Skin of body (tissue), 2 donors: ENCODE results near the gene LAMB4. TPM values are rescaled to one million over a fixed set of nuclear protein-coding genes. Genes with fewer than 3 reads are reported as not detected.
A peak's percentile ranks its signal among the peaks of the same experiment; 100 is the strongest.

Source experiments
- DNase-seq: peaks from one replicate; lab custom pipeline; 2025; lab: John Stamatoyannopoulos, UW
- total RNA-seq: library from RNA; depleted of rRNA; stranded (reverse); fragments of >200 nt; gene quantifications from one replicate; pipeline ENCODE4 v1.2.3, GENCODE V29; 2014

LAMB4 gene
- total RNA-seq, 1 donor from 2014 or later: 14.4 TPM

DNA sequence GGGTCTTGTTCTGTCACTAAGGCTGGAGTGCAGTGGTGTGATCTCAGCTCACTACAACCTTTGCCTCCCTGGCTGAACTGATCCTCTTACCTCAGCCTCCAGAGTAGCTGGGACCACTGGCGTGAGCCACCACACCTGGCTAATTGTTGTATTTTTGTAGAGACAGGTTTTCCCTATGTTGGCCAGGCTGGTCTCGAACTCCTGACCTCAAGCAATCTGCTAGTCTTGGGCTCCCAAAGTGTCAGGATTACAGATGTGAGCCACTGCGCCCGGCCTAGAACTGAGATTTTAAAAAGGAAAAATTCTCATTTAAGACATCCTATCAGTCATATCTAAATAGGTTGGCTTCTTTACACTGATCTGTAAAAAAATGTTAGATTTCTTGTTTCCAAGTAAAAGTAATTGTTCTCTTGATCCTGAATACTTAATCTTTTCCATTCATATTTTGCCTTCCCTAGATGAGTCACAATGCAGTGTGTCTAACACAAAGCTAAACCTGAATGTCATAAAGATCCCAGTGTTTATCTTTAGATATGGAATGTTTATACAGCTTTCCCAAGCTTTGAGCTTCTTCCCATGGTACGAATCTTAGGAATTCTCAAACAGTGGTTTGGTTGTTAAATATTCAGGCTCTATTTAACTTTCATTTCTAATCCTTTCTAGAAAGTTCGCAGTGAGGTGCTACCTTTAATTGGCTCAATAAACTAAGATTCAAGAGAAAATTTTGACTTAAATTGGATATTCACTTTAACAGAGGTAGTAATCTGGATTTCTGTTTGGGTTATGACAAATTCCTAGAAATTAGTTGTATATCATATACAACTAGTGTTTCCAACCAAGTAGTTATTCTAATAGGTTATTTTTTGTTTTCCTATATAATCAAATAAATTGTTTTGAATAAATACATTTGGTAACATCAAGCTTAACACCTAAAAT lies 115.1 kb downstream of the LAMB4 start:
- no peak for DNase-seq

DNA sequence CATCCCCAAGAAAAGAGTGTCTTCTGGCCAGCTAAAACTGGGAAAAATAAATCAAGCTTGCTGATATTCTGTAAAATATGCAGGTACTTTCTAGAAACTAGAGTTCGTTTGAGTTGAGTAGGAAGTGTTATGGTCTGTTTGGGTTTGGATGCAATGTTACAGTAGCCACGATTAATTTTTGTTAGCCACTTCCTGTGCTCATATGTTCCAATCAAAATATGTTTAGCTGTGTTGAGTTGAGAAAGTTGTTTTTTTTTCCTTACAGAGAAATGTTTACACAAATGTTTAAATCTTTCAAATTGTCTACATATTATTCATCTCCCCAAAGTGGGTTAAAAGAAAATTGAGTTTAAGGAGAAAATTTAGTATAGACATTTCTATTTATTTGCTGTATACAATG lies 115.9 kb downstream of the LAMB4 start:
- DNase-seq: no peak

DNA sequence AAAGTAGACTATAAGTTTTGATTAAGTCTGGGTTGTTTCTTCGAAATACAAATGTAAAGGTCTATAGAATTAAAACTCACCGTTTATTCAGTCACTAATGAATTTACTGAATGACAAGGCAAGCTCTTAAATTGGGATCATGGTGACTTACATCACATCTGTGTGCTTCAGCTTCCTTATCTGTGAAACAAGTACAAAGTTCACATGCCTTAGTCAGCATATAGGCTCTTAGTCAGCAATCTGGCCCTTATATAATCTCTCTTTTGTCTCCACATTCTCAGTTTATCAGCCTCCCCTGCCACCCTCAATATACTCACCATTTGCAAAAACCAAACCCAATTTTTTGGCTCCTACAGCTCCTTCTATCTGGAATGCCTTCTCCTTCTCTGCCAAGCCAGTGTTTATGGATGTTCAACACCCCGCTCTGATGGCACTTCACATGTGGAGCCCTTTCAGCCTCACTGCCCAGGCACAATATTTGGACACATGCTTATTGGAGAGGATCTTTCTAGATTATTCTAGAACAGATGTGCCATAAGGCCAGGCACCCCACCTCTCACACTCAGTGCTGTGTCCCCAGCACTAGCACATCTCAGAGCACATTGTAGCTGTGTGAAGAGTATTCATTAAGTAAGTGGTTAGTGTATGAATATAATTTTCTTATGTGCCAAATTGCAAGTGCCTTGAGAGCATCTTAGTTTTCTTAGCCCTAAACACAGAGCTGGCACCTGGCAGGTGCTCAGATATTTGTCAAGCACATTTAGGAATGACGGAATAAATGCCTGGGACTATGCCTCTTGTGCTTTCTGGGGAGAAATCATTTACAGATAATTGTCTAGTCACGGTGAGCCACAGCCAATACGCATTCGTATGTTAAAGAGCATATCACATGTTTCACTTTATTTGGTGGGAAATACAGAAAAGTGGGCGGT lies 117.4 kb downstream of the LAMB4 start:
- no peak for DNase-seq

DNA sequence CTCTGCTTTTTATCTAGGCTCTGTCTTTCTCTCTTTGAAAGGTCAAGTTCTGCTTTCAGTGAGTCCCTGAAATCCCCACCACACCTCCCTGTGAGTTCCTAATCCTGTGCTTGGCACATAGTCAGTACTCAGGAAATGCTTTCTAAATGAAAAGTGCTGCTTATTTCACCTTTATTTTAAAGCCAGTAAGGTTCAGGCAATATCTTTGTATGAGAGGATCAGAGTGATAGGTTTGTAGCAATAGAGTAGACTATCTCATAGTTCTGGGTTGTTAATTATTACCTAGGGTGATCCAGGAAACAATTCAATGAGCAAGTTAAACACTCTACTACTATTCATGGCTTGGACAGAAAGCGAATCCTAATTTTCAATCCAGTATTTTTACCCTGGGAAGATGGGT lies 119.8 kb downstream of the LAMB4 start:
- DNase-seq: no peak

DNA sequence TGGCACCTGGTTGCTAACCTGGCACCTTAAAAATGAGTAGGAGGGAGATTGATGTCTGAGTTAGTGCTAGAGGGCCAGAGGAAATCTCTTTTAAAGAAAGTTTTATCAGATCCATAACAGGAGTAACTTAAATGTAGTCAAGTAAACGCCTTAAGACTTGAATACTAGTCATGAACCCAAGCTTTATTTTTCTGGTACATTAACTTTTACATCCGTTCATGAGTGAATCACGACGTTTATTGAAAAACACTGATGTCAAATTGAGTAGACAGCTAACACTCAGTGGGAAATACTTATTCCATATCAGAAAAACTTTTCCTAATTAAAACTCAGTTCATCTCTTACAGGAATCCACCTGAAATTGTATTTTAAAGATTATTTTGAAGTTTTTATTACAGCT lies 120.3 kb downstream of the LAMB4 start:
- DNase-seq: no peak

DNA sequence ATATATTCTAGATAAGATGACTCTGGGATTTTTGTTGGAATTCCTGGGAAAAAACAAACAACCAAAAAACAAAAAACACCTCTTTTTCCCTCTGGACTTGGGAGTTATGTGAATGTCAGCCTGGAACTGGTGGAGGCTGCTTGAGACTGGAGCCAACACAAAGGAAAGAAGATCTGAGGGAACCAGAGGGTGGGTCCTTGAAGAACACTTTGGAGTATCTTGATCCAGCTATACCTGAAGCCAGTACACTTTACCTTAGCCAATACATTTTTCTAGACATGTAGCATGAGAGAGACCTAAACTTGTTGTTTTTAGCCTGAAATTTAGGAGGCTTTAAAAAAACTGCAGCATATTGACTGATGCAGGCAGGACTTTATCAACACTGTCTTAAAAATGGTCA lies 121.3 kb downstream of the LAMB4 start:
- DNase-seq: no peak

DNA sequence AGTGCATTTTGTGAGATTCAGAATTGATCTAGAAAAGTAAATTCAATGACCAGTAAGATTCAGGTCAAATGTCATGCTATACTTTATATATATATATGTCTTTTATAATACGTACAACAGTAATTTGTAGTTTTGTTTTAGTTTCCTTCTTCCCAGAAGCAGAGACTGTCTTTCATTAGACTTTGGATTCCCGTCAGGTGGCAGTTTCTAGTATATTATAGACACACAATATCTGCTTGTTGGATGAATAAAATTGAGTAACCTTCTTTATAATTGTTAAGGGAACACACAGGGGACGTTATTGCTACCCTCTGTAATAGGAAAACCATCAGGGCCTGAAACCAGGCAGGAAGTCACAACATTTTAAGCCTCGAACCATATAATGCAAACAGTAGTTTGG lies 121.9 kb downstream of the LAMB4 start:
- DNase-seq: no peak

DNA sequence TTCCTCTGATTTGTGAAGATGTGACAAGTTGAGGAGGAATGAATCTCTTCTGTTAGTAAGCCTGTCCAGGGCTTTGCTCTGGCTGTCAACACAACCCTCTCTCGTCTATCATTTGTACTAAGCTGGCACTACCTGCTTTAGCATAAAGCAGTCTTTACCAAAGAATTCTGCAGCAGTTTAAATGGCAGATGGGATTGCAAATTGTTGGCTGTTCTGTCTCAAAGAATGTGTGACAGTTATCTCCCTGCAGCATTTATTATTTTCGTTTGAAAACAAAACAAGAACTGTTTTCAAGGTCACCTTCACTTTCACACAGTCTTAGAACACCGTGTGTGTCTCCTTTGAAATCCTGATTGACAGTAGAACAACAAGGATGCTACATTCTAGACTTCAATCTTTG lies 122.4 kb downstream of the LAMB4 start:
- no peak for DNase-seq

DNA sequence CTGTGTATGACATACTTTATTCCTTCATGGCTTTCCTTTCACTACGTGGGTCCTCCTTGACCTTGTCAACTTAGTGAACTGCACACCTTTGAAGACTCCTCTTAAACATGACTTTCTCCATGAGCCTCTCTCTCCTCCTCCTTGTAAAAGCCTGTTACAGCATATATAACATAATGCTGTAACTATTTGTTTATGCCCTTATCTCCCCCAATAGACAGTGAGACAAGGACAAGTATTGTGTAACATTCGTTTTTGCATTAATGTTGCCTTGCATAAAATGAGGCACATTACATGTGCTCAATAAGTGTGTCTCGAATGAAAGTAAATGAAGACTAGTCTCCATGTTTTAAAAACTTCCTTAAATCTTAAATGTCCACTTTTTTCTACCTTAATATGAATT lies 122.9 kb downstream of the LAMB4 start:
- no peak for DNase-seq

DNA sequence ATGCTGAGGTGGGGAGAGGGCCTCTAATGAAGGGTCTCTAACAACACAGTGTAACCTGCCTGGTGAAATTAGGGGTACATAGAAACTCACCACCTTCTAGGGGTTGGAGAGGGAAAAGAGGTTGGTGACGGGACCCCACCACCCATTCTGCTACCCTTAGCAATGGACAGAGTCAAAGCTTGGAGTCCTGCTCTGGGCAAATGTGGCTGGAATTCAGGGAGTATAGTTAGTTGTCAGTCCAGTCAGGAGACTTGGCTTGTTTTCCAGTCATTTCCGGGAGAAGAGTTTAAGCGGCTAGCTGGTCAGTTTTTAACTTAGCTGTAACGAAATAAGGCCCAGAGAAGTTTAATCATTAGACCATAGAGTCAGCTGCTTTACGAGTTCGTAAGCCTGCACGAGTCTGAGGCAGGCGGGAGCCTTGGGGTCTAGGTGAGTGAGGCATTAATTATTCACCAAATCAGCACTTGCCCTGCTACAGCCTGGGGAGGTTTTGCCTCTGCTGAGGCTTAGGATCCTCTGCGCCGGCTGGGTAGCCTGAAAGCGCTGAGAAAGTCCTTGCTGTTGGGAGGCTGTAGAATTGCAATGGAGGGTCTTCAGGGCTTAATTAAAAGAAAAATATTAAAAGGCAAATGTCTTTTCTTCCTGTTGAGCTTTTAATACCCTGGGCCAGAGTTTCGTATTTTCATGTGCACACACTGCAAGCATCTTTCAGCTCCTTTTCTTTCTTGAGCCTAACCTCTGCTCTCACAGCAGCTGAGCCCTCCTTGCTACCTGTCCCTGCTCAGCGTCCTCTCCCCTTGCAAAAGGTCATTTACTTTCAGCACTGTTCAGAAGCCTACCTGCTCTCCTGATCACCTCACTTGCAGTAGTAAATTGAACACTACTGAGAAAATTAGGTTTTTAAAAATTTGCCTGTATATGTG lies 125.7 kb downstream of the LAMB4 start:
- peak; percentile 36 for DNase-seq

DNA sequence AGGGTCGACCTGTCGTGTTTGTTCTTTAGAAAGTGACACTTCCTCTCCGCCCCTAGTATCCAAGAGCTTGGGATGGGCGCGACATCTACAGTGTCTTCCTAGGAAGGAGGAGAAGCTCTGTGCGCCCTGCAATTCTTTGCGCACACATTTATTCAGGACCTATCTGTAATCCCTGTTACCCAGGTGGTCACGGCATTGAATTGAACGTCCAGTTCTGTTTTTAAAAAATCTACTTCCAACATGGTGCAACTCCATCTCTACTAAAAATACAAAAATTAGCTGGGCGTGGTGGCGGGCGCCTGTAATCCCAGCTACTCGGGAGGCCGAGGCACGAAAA lies 126.6 kb downstream of the LAMB4 start:
- peak; percentile 48 for DNase-seq

DNA sequence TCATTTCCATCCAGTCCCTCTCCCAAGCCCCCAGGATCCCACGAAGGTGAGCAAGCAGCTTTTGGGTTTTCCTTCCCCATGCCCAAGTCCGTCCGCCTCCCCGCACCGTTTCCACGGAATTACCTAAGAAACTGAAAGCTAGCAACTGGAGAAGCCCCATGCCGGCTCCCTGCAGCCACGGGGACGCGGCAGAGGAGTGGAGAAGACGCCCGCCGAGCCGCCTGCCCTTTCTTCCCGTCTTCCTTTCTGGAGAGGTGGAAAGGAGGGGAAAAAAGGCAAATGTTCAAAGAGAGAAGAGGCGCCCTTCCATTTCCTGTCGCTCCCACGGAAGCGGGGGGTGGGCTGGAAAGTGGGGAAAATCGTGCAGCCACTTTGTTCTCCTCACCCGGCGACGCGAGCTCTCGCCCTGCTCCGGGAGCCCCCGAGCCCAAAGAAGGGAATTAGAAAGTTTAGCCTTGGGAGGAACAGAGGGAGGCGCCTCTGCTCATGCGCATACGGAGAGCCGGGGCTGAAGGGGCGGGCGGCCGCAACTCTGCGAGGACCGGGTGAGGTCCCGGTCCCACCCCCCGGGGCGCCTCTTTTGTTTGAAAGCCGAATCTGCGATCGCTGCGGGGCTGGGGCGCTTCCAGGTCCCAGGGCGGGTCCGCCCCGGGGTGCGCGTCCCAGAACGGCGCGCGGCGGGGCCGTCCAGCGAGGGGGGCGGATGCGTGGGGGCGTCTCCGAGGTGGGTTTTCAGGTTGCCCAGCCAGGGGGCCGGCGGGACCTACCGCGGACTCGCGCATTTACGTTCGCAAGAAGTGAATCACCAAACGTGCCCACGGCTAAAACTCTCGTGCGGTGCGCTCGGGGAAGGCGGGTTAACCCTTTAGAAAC lies 127.2 kb downstream of the LAMB4 start, which contains the start of gene LAMB1:
Gene LAMB1 (minus strand): TSS at position 436 of the 873 bp plus-strand sequence. CDS start 276 bp downstream, at position 160.
- DNase-seq: peak; percentile 69

DNA sequence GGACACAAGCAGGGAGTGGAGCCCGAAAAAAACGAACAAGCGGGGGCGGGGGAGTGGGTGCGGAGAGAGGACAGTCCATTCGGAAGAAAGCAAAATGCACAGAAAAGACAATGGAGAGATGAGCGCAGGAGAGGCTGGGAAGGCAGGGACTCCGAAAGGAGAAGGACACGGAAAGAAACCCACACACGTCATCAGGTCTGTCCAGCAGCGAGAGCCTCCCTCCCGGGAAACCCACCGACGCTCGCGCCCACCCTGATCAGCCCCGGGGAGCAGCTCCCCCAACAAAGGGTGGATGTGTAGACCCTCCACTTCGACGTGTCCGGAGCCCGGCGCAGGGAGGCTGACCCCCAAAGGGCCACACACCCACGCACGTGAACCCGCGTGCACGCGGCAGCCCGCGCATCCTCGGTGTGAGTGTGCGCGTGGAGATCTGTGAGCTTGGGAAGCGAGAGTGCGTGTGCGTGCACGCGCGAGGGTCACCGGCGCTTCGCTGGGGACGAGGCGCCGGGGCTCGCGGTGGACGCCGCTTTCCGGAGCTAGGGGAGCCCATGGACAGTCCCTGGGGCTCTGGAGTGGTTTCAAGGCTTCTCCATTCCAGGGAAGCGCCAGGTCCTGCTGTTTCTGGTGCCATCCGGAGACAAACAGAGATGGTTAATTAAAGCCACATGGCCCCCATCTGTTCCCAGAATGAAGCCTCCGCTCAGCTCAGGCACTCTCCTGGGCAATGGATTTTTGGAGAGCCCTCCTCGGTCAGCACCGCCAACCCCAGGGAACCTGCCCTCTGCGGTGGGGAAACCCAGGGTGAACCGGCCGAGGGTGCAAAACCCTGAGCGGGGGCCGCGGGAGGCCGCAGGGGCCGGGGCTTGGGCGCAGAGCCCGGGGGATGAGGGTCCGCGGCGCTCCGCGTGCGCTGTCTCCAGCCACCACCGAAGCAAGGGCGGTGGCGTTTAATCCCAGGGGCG lies 128.1 kb downstream of the LAMB4 start:
- DNase-seq: peak; percentile 60

DNA sequence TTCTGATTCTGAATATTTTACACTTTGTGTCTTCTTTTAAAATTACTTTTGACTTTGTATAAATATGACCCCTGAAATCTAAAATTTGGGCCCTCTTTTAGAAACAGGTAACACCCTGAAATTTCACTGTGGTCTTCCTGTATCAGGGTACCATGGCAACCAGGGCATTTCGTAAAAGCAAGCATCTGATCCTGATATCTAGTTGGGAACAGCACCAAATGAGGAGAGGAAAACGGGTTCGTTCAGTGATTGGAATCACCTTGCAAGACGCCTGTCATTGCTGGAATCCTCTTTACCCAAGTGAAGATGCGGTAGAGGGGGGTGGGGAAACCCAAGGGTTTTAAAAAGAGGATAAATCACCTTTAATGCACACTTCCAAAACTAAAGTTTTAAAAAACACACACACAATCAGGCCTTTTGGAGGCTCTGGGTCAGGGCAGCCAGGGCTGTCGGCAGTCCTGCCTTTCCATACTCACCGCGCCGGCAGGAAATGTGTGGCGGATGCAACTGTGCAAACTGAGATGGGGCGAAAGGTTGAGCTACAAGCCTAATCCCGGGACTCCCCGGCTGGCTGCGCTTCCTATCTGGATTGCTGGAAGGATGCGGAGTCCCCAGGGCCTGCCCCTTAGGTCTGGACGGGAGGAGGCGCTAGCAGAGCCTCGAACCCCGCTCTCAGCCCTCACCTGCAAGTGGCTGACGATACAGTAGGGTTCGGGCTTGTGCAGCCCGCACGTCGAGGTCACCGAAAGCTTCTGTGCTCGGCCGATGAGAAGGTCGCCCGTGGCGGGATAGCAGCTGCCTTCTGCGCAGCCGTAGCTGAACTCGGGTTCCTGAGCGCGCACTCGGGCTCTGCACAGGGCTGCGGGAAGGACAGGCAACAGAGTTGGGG lies 129.0 kb downstream of the LAMB4 start:
- peak; percentile 32 for DNase-seq

DNA sequence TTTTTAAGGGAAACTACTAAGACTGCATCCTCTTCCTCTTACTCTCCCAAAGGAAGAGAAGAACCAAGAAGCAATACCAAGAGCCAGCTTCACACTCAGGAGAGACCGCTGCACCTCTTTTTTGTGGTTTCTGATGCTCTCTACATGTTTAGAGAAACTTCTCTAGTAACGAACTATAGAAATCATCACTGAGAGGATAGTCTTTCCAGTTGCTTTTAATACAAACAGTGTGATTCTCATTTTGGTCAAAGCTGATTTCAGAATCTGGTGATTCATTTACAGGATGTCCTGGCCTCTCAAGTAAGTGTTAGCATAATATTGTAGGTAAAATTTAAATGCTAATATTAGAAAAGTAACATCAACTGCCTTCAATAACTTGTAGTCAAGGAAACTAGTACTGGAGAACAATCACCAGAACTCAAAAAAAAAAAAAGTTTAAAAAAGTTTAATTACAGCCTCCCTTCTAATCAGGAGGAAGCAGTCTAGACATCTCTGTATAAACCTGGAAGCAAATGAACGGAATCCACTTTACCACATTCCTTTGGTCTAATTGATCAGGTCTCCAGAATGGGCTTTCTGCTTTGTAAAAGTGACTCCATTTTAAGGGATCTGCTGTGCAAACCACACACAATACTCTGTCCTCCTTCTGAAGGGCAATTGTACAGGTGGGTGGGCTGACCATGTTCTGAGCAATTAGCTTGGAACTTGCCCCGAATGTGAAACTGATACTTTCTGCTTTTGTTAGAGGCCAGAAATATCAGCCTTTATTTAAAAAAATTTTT lies 130.2 kb downstream of the LAMB4 start:
- DNase-seq: no peak

DNA sequence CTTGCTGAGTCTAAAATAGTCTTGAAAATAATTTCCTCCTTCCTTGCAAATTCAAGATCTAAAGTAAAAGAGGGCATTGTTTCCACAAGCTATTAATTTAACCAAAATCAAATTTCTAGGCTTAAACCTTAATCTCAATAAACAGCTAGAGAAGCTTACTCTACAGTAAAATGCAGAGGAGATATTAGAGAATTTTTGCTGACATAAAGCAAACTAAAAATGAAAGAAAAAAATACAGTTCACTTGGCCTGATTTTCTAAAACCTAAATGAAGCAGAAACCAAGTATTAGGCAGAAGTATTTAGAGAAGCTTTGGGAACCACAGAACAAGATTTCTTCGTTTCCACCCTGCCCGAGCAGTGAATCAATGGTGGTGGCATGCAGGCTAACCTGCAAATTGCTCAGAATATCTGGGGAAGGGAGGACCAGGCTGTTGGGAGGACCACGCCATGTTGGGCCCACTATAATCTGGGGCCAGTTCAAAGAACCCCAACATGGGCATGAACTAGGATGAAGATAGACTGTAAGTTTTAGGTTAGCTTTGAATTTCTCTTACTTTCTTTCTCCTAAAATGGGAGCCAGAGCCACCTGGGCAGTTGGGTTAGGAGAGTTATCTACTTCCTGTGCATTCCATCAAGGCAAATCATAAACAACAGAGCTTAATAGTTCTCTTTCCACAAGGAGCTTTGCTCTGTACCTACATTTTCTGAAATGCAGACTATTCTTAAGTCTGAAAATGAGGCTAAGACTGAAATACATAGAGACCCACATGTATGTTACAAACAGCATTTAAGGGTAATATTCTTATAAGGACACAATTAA lies 131.3 kb downstream of the LAMB4 start:
- no peak for DNase-seq
